ENCODE measurements around the gene DPRX.
"Not testable (repeated sequence)": the region's sequence is repeated elsewhere in the genome, so short reads cannot be mapped to it uniquely, and the experiment has no call there.

The DPRX gene

DNA sequence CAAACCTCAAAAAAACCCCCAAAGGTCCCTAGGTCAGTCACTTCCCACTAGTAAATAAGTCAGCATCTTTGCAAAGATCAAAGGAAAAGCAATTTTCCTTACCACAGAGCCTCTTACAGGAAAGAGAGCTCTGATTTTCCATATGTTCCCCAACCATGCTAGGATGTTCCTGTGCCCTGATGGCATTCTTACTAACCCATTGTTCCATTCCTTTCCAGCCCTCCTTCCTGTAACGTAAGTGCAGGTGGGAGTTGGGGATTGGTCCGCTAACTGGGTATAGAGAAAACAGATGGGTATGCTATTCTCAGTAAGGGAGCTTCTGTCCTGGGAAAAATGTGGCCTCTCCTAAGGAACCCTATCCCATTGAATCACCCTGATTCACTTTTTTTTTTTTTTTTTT is 14.3 kb downstream of the DPRX start:
- no peak for DNase-seq (ENCODE audit: low spot score)

DNA sequence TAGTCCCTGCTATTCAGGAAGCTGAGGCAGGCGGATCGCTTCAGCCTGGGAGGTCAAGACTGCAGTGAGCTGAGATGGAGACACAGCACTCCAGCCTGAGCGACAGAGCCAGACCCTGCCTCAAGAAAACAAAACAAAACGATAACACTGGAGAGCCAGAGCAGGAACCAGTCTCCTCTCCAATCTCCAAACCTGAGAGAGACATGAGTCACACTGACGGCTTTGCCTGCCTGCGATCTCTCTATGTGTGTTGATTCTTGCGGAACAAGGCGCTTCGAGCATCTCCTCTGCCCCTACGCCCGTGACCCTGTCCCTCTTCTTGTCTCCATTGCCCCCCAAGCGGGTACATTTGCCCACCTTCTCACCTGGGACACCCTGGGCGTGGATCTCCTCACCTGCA is 15.6 kb downstream of the DPRX start:
- DNase-seq (ENCODE audit: low spot score) = no peak

DNA sequence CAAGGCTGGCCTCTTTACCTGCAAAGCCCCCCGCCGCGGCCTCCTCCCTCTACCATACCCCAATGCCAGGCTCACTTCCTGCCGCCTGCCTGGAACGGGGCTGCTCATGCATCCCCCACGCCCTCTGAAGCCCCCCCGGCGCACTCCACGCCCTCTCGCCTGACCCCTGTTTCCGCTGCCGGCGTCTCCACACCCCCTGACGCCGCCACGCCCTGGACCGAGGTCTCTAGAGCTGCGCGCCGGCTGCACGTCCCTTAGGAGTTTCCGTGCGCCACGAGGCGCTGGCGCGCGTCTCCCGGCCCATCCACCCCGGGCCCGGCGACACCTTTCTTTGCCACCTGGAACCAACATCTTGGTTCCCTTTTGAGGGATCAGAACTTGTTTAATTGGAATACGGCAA is 16.0 kb downstream of the DPRX start:
- no peak for DNase-seq (ENCODE audit: low spot score)

DNA sequence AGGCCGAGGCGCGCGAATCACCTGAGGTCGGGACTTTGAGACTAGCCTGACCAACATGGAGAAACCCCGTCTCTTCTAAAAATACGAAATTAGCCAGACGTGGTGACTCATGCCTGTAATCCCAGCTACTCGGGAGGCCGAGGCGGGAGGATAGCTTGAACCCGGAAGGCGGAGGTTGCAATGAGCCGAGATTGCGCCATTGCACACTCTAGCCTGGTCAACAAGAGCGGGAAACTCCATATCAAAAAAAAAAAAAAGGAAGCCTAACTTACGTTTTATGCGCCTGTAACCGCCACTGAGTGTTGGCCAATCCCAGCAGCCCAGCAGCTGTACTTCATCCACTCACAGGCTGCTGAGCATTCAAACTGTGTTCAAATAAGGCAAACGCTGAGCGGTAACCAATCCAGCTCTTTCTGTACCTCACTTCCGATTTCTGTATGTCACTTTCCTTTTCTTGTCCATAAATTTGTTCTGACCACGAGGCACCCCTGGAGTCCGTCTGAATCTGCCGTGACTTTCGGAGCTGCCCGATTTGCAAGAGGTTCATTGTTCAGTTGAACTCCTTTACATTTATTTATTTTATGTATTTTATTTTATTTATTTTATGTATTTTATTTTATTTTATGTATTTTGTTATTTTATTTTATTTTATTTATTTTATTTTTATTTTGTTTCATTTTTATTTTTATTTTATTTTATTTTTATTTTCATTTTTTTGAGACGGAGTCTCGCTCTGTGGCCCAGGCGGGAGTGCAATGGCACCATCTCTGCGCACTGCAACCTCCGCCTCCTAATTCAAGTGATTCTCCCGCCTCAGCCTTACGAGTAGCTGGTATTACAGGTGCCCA is 18.2 kb downstream of the DPRX start:
- DNase-seq (ENCODE audit: low spot score) = no peak

DNA sequence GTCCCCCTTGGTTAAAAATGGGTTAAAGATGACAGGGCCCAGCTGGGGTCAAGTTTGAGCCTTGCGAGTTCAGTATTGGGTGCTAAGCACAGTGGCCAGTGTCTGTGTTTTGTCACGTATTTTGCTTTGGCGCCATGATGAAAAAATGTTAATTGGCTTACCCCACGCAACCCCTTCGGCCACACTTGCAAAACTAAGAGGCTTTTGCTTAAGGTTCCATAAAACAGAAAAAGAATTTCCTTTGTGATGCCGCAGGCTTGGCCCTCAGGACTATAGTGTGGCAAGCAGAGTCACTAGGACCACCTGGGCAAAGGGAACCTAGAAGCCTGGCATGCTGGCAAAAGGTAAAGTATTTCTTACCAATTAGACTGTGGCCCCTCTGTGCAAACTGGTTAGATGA is 20.7 kb downstream of the DPRX start:
- DNase-seq (ENCODE audit: low spot score) = no peak

DNA sequence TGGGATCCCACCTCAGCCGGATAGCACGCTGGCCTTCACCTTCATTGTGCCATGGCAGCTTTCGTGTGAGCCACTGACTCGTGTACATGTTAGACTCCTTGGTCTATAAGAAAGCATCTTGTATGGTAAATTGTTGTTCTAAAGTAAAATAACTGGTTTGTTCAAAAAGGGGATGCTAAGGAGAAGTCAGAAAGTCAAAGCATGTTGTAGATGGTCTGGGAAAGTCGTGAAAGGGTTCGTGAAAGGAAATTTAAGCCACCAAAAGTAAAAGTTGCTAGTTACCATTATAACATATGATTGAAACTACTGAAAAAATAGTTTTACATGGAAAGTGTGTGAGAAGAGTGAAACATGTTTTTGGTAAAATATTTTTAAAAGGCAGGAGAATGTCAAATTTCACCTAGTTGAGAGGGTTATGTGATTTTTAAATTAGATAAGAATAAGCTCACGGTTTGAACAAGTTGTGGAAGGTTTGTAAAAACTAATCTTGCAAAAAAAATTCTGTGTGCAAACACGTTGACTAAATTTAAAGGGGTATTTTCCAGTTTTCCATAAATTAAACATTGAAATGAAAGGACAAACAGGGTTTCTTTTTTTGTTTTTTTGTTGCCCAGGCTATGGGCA is 23.4 kb downstream of the DPRX start:
- no peak for DNase-seq (ENCODE audit: low spot score)

DNA sequence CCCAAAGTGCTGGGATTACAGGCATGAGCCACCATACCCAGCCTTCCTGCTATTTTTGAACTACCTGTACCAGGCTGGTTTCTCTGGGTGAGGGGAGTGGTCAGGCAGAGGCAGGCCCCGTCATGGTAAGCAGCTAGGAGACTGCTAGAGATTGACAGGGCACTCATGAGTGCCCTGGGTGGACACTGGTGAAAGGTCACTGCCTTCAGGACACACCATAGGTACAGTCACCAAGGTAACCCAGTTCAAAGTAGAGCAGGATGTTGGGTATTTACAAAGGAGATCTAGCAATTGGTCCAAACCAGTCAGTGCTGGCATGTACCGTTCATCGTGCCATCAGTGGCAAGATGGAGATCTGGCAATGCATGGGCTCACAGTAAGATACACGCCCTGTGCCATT is 25.5 kb downstream of the DPRX start:
- no peak for DNase-seq (ENCODE audit: low spot score)

DNA sequence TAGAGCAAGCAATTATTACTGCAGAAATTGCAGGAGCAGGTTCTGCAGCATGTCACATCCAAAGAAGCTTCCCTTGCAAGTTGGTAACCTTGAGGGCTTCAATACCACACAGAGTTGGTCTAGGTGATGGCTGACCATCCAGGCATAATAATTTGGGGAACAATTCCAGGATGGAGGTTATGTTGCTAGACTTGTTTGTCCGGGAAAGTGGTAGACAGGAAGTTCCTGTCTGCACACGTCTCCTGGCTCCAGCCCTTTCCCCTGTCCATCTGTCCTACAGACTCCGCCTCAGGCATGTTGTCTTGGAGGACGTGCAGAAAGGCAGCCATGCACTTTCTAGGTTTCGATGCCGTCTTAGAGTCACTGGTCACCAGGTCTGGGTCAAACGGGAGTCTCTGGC is 26.0 kb downstream of the DPRX start:
- no peak for DNase-seq (ENCODE audit: low spot score)

DNA sequence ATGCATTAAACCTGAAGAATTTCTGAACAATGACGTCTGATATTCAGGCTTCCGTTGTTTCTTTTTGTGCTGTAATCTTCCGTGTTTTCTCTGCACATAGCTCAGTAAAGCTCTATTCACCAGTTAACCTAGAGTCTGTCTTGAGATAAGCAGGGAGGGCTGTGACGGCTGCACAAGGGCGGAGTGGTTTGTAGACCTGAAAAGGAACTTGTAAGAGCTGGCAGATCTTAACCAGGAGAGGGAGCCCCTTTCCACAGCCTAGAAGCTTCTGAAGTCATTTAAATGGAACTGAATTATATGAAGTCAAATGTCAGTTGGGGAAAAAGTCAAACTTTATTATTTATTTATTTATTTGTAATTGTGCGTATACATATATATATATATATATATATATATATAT is 27.5 kb downstream of the DPRX start:
- no peak for DNase-seq (ENCODE audit: low spot score)

DNA sequence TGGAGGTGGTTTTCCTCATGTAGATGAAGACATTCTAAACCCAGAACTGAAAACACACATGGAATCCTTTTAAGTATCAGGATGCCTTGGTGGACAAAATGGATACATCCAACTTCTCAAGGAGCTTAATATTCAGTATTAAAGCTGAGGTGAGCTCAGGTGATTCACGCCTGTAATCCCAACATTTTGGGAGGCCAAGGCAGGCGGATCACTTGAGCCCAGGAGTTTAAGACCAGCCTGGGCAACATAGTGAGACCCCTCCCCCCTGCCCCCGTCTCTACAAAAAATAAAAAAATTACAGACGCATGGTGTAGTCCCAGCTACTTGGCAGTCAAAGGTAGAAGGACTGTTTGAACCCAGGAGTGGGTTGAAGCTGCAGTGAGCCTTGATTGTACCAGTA is 28.8 kb downstream of the DPRX start:
- DNase-seq (ENCODE audit: low spot score) = no peak

DNA sequence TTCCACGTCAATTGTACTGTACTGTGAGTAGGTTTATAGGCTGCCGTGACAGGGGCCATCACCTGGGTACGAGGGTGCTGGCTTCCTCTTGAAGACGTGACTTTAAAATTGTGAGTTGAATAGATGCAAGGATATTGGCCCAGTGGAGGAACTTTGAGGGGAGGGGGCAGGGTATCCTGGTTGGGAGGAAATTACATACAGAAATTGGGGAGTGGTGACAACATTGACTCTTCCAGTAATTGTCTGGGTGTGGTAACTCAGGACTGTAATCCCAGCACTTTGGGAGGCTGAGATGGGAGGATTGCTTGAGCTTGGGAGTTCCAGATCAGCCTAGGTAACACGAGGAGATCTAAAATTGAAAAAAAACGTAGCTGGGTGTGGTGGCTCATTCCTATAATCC is 30.4 kb downstream of the DPRX start:
- DNase-seq (ENCODE audit: low spot score) = no peak

DNA sequence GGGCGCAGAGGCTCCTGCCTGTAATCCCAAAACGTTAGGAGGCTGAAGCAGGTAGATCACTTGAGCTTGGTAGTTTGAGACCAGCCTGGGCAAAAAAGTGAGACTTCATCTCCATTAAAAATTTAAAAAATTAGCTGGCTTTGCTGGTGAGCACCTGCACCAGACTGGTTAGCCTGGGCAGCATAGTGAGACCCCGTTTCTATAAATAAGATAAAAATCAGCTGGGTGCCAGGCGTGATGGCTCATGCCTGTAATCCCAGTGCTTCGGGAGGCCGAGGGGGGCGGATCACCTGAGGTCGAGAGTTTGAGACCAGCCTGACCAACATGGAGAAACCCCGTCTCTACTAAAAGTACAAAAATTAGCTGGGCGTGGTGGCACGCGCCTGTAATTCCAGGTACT is 32.4 kb downstream of the DPRX start:
- no peak for DNase-seq (ENCODE audit: low spot score)

DNA sequence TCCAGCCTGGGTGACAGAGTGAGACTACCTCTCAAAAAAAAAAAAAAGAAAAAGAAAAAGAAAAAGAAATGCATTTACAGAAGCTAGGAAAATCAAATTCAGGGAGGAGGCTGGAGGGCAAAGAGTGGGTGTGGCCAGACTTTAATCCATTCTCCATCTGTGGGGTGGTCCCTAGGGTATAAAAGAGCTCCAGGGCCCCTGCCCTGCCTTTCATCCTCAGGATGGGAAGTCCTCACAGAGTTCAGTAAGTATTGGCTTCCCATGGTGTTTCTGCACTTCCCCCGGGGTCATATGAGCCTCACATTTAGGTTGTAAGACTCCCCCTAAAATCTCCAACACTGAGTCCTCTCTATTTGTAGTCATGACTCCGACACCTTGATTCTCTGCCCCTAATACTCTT is 33.0 kb downstream of the DPRX start:
- DNase-seq (ENCODE audit: low spot score) = no peak

DNA sequence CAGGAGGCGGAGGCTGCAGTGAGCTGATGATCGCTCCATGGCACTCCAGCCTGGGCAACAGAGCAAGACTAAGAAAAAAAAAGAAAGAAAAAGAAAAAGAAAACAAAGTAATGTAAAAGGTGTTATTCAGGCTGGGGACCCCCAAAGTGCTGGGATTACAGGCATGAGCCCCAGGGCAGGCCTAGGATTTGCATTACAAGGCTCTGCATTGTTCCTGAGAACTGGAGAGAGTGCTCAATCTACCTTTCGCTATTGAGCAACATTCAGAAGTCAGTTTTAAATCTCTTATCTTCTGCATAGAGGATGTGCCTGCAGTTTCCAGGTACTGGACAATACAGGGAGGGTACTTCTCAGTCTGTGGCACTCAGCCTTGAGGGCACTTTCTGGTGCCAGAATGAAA is 34.5 kb downstream of the DPRX start:
- not testable (repeated sequence) for DNase-seq (ENCODE audit: low spot score)

DNA sequence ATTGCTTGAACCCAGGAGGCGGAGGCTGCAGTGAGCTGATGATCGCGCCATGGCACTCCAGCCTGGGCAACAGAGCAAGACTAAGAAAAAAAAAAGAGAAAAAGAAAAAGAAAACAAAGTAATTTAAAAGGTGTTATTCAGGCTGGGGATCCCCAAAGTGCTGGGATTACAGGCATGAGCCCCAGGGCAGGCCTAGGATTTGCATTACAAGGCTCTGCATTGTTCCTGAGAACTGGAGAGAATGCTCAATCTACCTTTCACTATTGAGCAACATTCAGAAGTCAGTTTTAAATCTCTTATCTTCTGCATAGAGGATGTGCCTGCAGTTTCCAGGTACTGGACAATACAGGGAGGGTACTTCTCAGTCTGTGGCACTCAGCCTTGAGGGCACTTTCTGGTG is 37.0 kb downstream of the DPRX start:
- DNase-seq (ENCODE audit: low spot score) = not testable (repeated sequence)

DNA sequence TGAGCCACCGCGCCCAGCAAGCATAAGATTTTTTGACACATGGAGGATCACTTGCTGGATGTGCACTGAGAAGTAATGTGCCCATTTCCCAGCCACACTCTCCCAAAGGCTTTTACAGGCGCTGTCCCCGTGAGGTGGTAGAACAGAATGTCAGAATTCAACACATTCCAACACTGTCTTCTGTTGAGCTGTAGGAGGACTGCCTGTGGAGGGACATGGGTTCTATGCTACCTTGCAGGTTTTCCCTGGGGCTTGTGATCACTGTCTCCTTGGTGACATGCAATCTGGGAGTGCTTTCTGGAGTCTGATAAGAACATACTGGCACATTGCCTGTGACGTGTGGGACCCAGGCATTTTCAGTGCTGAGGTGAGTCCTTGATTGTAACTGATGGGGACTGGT is 38.5 kb downstream of the DPRX start:
- DNase-seq (ENCODE audit: low spot score) = no peak

DNA sequence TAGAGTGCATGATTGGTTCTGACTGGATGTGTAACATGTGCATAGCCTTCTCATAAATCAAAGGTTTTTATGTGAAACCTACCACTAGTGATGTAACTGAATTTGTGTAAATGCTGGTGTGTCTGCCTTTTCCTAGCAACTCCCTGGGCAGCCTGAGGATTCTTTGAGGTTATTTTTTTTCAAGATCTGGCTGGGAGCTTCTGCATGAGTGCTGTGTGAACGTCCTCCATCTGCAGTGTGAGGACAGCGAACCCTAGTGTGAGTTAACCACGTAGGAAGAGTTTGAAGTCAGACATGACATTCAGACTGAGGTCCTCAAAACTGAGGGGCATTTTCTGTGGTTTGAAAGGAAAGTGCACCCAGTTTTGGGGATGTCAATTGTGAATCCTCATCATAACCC is 39.9 kb downstream of the DPRX start:
- DNase-seq (ENCODE audit: low spot score) = no peak

Small RNA genes lying within 50 kb of the gene (small RNA-seq; reads per million reads assigned to genes)
- 0 reads per million in 2 experiments for gene MIR1323
- 0 reads per million in 2 experiments for gene MIR498
- 0 reads per million in 2 experiments for gene MIR512-1
- 0 reads per million in 2 experiments for gene MIR512-2
- gene MIR515-1 = 0 reads per million in 2 experiments
- 0 reads per million in 2 experiments for gene MIR515-2
- gene MIR519C = 0 to 0.04 reads per million in 2 experiments
- gene MIR519E = 0 reads per million in 2 experiments
- gene MIR520E = 0 reads per million in 2 experiments
- gene RNU6-698P = 0 reads per million in 2 experiments

Data from SK-N-DZ (cell line).